Measurements from ENCODE around the gene MAG. TPM values are rescaled to one million over a fixed set of nuclear protein-coding genes. Genes with fewer than 3 reads are reported as not detected.

Gene MAG
- total RNA-seq, 1 experiment from 2014 or later = not detected

DNA sequence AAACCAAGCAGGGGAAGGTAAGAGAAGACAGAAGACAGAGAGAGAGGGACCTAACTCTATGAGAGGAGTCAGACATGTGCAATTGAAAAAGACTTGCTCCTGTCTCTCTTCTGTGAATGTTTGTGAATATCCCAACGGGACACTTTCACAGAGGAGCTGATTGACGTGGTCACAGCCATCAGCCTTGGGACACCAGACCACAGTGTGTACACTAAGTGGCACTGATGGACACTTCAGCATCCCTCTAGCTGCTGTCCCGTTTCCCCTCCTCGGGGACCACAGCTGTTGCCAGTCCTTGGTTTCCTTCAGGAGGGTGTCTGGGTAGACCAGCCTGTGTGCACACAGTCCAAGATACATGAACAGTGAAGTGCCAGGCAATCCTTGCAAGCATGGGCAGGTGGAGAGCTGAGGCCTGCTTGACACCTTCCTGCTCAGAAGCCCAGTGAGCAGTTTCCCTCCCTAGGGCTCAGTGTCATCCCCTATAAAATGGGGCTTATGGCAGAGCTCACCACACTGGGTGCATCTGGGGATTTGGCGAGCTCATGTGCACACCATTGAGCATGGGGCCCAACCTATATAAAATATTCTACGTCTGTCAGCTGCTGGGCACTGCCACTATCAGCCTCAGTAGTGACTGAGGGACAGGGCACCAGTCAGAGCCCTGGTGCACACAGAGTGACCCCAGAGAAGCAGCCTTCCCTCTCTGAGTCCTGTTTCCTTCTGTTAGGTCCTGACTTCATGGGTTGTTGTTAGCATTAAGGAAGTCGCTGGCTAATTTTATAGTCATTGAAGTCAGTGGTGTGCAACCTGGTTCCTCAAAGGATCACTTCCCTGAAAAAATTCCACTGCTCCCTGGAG, 27.5 kb upstream of the MAG start:
- H4K91ac ChIP-seq (ENCODE audit: insufficient read length, low read depth, low read length) = no peak overlapping the region
- no peak overlapping the region for H2AK5ac ChIP-seq (ENCODE audit: insufficient read length, low read length)
- no peak overlapping the region for H3K4ac ChIP-seq (ENCODE audit: low read depth, low read length)
- peaks cover 16 to 24% of the 10 kb centered on the region in 2 experiments for H3K4me1 Mint-ChIP-seq
- no peaks in the 10 kb centered on the region for H3K27me3 ChIP-seq (ENCODE audit: insufficient read depth, low read length)
- H3K27me3 Mint-ChIP-seq (ENCODE audit: low read depth) = no peaks in the 10 kb centered on the region
- H2BK5ac ChIP-seq (ENCODE audit: insufficient read length, low read length) = no peak overlapping the region
- no peak overlapping the region for H2BK12ac ChIP-seq (ENCODE audit: insufficient read length, low read depth, low read length)
- H3K23ac ChIP-seq (ENCODE audit: insufficient read length, low read depth, low read length) = no peak overlapping the region
- H3K9me3 Mint-ChIP-seq = no peaks in the 10 kb centered on the region
- no peaks in the 10 kb centered on the region for H3K4me1 ChIP-seq (ENCODE audit: insufficient read depth, low read length)
- no peak overlapping the region for H2BK20ac ChIP-seq (ENCODE audit: low read depth, low read length, poor library complexity, severe bottlenecking)
- H3K79me2 ChIP-seq (ENCODE audit: insufficient read depth, low read length) = no peaks in the 10 kb centered on the region
- no peak overlapping the region for H3K18ac ChIP-seq (ENCODE audit: insufficient read length, low read depth, low read length)
- H3K56ac ChIP-seq (ENCODE audit: insufficient read length, low read depth, low read length) = no peak overlapping the region
- no peak overlapping the region for H4K5ac ChIP-seq (ENCODE audit: insufficient read length, low read depth, low read length)
- H3K9ac ChIP-seq (ENCODE audit: extremely low read depth, insufficient read length, low read length) = no peak overlapping the region
- no peaks in the 10 kb centered on the region for H4K20me1 ChIP-seq (ENCODE audit: control insufficient read depth, insufficient read depth, insufficient read length)
- H3K9me3 ChIP-seq (ENCODE audit: control insufficient read depth, low read depth, low read length) = no peaks in the 10 kb centered on the region
- no peak overlapping the region for H2AFZ ChIP-seq (ENCODE audit: low read length)
- no peak overlapping the region for H4K8ac ChIP-seq (replicated peaks; ENCODE audit: insufficient read length, low read depth, low read length)
- peaks cover 5% of the 10 kb centered on the region for H3K23me2 ChIP-seq (ENCODE audit: insufficient read length, low read depth, low read length, poor library complexity, severe bottlenecking)
- TF ChIP-seq, protein P1, sequence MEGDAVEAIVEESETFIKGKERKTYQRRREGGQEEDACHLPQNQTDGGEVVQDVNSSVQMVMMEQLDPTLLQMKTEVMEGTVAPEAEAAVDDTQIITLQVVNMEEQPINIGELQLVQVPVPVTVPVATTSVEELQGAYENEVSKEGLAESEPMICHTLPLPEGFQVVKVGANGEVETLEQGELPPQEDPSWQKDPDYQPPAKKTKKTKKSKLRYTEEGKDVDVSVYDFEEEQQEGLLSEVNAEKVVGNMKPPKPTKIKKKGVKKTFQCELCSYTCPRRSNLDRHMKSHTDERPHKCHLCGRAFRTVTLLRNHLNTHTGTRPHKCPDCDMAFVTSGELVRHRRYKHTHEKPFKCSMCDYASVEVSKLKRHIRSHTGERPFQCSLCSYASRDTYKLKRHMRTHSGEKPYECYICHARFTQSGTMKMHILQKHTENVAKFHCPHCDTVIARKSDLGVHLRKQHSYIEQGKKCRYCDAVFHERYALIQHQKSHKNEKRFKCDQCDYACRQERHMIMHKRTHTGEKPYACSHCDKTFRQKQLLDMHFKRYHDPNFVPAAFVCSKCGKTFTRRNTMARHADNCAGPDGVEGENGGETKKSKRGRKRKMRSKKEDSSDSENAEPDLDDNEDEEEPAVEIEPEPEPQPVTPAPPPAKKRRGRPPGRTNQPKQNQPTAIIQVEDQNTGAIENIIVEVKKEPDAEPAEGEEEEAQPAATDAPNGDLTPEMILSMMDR (conservative IDR thresholded peaks at IDR 0.05) = no peak
- peak; percentile 19 for DNase-seq
- no peak overlapping the region for H3K27ac ChIP-seq (ENCODE audit: insufficient read length, low read depth, low read length)
- H3K79me1 ChIP-seq (ENCODE audit: insufficient read depth, low read depth, low read length, poor library complexity, severe bottlenecking) = no peaks in the 10 kb centered on the region
- peaks cover 16 to 67% (median 61%) of the 10 kb centered on the region in 3 experiments; a peak in 6 of 7 replicates for H3K36me3 Mint-ChIP-seq (ENCODE audit: insufficient read depth in 1 of 3, low read depth in 3 of 3)
- no peak overlapping the region for H2BK120ac ChIP-seq (ENCODE audit: low read depth, low read length, poor library complexity, severe bottlenecking)
- WGBS (ENCODE audit: extremely low coverage, insufficient read length, low lambda C conversion rate) = no CpG with 5 or more reads among the region's 7 CpGs
- peak overlapping the region in 1 of 3 experiments; percentile 78; a peak in 1 of 7 replicates for H3K27ac Mint-ChIP-seq
- peak overlapping the region in 1 of 2 experiments; percentile 32; a peak in 1 of 5 replicates for H3K4me3 Mint-ChIP-seq
- H3K4me2 ChIP-seq (ENCODE audit: insufficient read depth, insufficient read length, low read length) = no peak overlapping the region
- H3T11ph ChIP-seq (ENCODE audit: low read length) = no peak overlapping the region
- H3K14ac ChIP-seq (ENCODE audit: insufficient read depth, low read length) = no peak overlapping the region
- no peak overlapping the region for H2BK15ac ChIP-seq (ENCODE audit: low read depth, low read length)

Measured in H9 (cell line).